Right cardiac atrium (tissue), 5 donors: ENCODE measurements around the gene ARID3B. TPM values are rescaled to one million over a fixed set of nuclear protein-coding genes. Genes with fewer than 3 reads are reported as not detected.
A peak's percentile ranks its signal among the peaks of the same experiment; 100 is the strongest.
"Not testable (repeated sequence)": the region's sequence is repeated elsewhere in the genome, so short reads cannot be mapped to it uniquely, and the experiment has no call there.

Experiments used
- ATAC-seq, 2 donors: fragments of 200-7000 bp; cut with Tn5 transposase; one replicate each; pipeline versions ENCODE4 v1.8.0 to v1.9.1; 2020; ENCODE audit warnings: moderate library complexity in 2 of 2, mild to moderate bottlenecking in 1 of 2
- DNase-seq, 3 donors: peaks; one replicate each; pipeline ENCODE4 v3.0.0-alpha.2; 2020
- H3K27ac ChIP-seq: one replicate; pipeline ENCODE4 v1.5.1; 2013; ENCODE audit warnings: mild to moderate bottlenecking, low read length, control low read depth, moderate library complexity
- H3K27me3 ChIP-seq: one replicate; pipeline ENCODE4 v1.6.1; 2013; ENCODE audit not compliant: control insufficient read depth, insufficient read depth
- H3K4me1 ChIP-seq: one replicate; pipeline ENCODE4 v1.6.1; 2013; ENCODE audit warnings: low read length; ENCODE audit not compliant: control insufficient read depth, insufficient read depth
- H3K4me3 ChIP-seq: one replicate; pipeline ENCODE4 v1.5.1; 2013; ENCODE audit warnings: low read length, control low read depth
- H3K9me3 ChIP-seq: one replicate; pipeline ENCODE4 v1.6.1; 2013; ENCODE audit warnings: low read length; ENCODE audit not compliant: control insufficient read depth
- WGBS: extraction: QIAGEN DNeasy Blood & Tissue Kit; methylation state at CpG from one replicate; pipeline ENCODE4 v1.1.7; 2013; 5-methylcytosine and 5-hydroxymethylcytosine counted together
- intact Hi-C, 4 donors: fragments of 100-400 bp; cut with DNase I; formaldehyde crosslinking; loops; one replicate each; pipeline versions ENCODE4 v1.11.0 to v1.14.0; 2022 to 2023
- polyA plus RNA-seq: library from polyadenylated mRNA; stranded (reverse); fragments of 200-250 nt; gene quantifications from one replicate; pipeline ENCODE4 v1.2.3, GENCODE V29; 2013
- total RNA-seq, 4 donors: library from RNA; stranded (reverse); fragmentation: NEBNext Ultra II Directional; extraction: Animal tissue kit (Norgen Biotek cat#: 25700); gene quantifications; one replicate each; pipeline ENCODE4 v1.2.1, GENCODE V29; 2021
- donor health status: healthy with polysubstance abuse.
- donor health status: DM: no; HTN: yes; CAD: no.
- donor health status: DM: no; HTN: no; CAD: no.
- donor health status: DM: no; HTN: yes; CAD: no; lungs with severe emphysema.
- donor health status: DM: yes; HTN: yes; CAD: no.

Gene ARID3B
- total and polyA plus RNA-seq, 5 donors: 2.1 to 3.8 (median 2.3) TPM

GRCh38 chr15:74628949-74629348 is 87.9 kb downstream of the ARID3B start:
- Histone ChIP-seq H3K4me1 (no peaks in the 10 kb centered on the region), H3K4me3 (no peak overlapping the region), H3K27me3 (no peaks in the 10 kb centered on the region), H3K27ac (no peak overlapping the region), H3K9me3 (no peaks in the 10 kb centered on the region)
- WGBS: 53% methylated on average over 5 of the region's 5 CpGs
- DNase-seq (peak in 1 of 3 donors; percentile 33), ATAC-seq (no peak)
- intact Hi-C loops: loop anchor here in 2 of 4 donors (10.0 kb wide), 1 partner anchor 254 kb away; no protein-coding TSS in a partner anchor

GRCh38 chr15:74629696-74630095 is 88.7 kb downstream of the ARID3B start:
- not testable (repeated sequence) for ATAC-seq, H3K9me3 ChIP-seq
- intact Hi-C loops: loop anchor here (5.0 to 10.0 kb wide), 5 partner anchors 138 to 325 kb away; partner anchors contain the start of gene RPP25 (in 1 of the 4)

GRCh38 chr15:74630284-74631086 is 89.5 kb downstream of the ARID3B start:
- no peaks in the 10 kb centered on the region for H3K9me3 ChIP-seq
- no peaks in the 10 kb centered on the region for H3K4me1 ChIP-seq
- DNase-seq: peak in 1 of 3 donors; percentile 62
- H3K4me3 ChIP-seq: no peak overlapping the region
- intact Hi-C loops: loop anchor here in 3 of 4 donors (5.0 to 10.0 kb wide), 5 partner anchors 137 to 324 kb away; partner anchors contain the start of gene RPP25 (in 1 of the 3)
- 64% methylated on average over 6 of the region's 6 CpGs for WGBS
- no peaks in the 10 kb centered on the region for H3K27me3 ChIP-seq
- ATAC-seq: no peak
- no peak overlapping the region for H3K27ac ChIP-seq

More at GRCh38 chr15:74629696-74630095, 88.7 kb downstream of the ARID3B start:
- H3K4me3 ChIP-seq, H3K4me1 ChIP-seq, H3K27ac ChIP-seq, H3K27me3 ChIP-seq: not testable (repeated sequence)
- 75% methylated on average over 10 of the region's 10 CpGs for WGBS
- DNase-seq: peak in 1 of 3 donors; percentile 42

GRCh38 chr15:74631087-74631385 is 90.0 kb downstream of the ARID3B start:
- H3K9me3 ChIP-seq: no peaks in the 10 kb centered on the region
- H3K4me1 ChIP-seq: no peaks in the 10 kb centered on the region
- peak in 1 of 3 donors; percentile 25 for DNase-seq
- no peak for ATAC-seq
- no peak overlapping the region for H3K4me3 ChIP-seq
- no peak overlapping the region for H3K27ac ChIP-seq
- no peaks in the 10 kb centered on the region for H3K27me3 ChIP-seq
- intact Hi-C loops: loop anchor here in 3 of 4 donors (5.0 to 10.0 kb wide), 5 partner anchors 136 to 324 kb away; partner anchors contain the start of gene RPP25 (in 1 of the 3)
- 58% methylated on average over 3 of the region's 3 CpGs for WGBS

GRCh38 chr15:74631408-74631807 is 90.4 kb downstream of the ARID3B start:
- WGBS: 61% methylated on average over 3 of the region's 3 CpGs
- intact Hi-C loops: loop anchor here in 3 of 4 donors (5.0 to 10.0 kb wide), 5 partner anchors 136 to 323 kb away; partner anchors contain the start of gene RPP25 (in 1 of the 3)
- ATAC-seq: no peak

GRCh38 chr15:74631935-74632560 is 91.0 kb downstream of the ARID3B start:
- no peak overlapping the region for H3K27ac ChIP-seq
- DNase-seq (peak; percentile 66 to 88 (median 83)), ATAC-seq (peak; percentile 32 to 49)
- no peaks in the 10 kb centered on the region for H3K9me3 ChIP-seq
- intact Hi-C loops: loop anchor here in 3 of 4 donors (5.0 to 10.0 kb wide), 5 partner anchors 135 to 323 kb away; partner anchors contain the start of gene RPP25 (in 1 of the 3)
- H3K27me3 ChIP-seq: no peaks in the 10 kb centered on the region
- H3K4me1 ChIP-seq: no peaks in the 10 kb centered on the region
- no peak overlapping the region for H3K4me3 ChIP-seq
- 66% methylated on average over 8 of the region's 8 CpGs for WGBS

More at GRCh38 chr15:74631408-74631807, 90.4 kb downstream of the ARID3B start:
- H3K27ac ChIP-seq: no peak overlapping the region
- DNase-seq: peak in 1 of 3 donors; percentile 59
- no peaks in the 10 kb centered on the region for H3K4me1 ChIP-seq
- H3K27me3 ChIP-seq: no peaks in the 10 kb centered on the region
- H3K4me3 ChIP-seq: no peak overlapping the region
- H3K9me3 ChIP-seq: no peaks in the 10 kb centered on the region

- H3K27me3 ChIP-seq: no peaks in the 10 kb centered on the region
- H3K9me3 ChIP-seq: no peaks in the 10 kb centered on the region
- H3K4me1 ChIP-seq: no peaks in the 10 kb centered on the region
- peak in 1 of 3 donors; percentile 21 for DNase-seq
- H3K27ac ChIP-seq: no peak overlapping the region
- ATAC-seq: no peak
- intact Hi-C loops: loop anchor here in 3 of 4 donors (5.0 to 10.0 kb wide), 5 partner anchors 135 to 322 kb away; partner anchors contain the start of gene RPP25 (in 1 of the 3)
- 84% methylated on average over 9 of the region's 9 CpGs for WGBS
- no peak overlapping the region for H3K4me3 ChIP-seq
These were observed 91.6 kb downstream of the ARID3B start for GRCh38 chr15:74632601-74633000.

- no peak for DNase-seq
- H3K27me3 ChIP-seq: no peaks in the 10 kb centered on the region
- intact Hi-C loops: loop anchor here (2.0 to 10.0 kb wide), 6 partner anchors 134 to 321 kb away; partner anchors contain the start of gene RPP25 (in 1 of the 4)
- no peaks in the 10 kb centered on the region for H3K4me1 ChIP-seq
- no peak for ATAC-seq
- H3K27ac ChIP-seq: no peak overlapping the region
- WGBS: 64% methylated on average over 2 of the region's 2 CpGs
- no peak overlapping the region for H3K4me3 ChIP-seq
- H3K9me3 ChIP-seq: no peaks in the 10 kb centered on the region
These were observed 92.8 kb downstream of the ARID3B start for GRCh38 chr15:74633781-74634180.

- intact Hi-C loops: loop anchor here (2.0 to 10.0 kb wide), 5 partner anchors 132 to 320 kb away; partner anchors contain the start of gene RPP25 (in 1 of the 4)
- no peak overlapping the region for H3K27ac ChIP-seq
- no peaks in the 10 kb centered on the region for H3K9me3 ChIP-seq
- WGBS: 25% methylated on average over 5 of the region's 5 CpGs
- H3K4me3 ChIP-seq: no peak overlapping the region
- peak; percentile 55 to 79 (median 75) for DNase-seq
- H3K4me1 ChIP-seq: no peaks in the 10 kb centered on the region
- no peaks in the 10 kb centered on the region for H3K27me3 ChIP-seq
- peak; percentile 58 to 72 for ATAC-seq
These were observed 94.2 kb downstream of the ARID3B start for GRCh38 chr15:74635228-74635627.

- Histone ChIP-seq H3K27me3 (no peaks in the 10 kb centered on the region), H3K27ac (no peak overlapping the region), H3K9me3 (no peaks in the 10 kb centered on the region), H3K4me1 (peaks cover 3% of the 10 kb centered on the region), H3K4me3 (no peak overlapping the region)
- ATAC-seq (no peak), DNase-seq (no peak)
- intact Hi-C loops: loop anchor here in 2 of 4 donors (5.0 to 10.0 kb wide), 4 partner anchors 130 to 318 kb away; partner anchors contain the start of gene RPP25 (in 1 of the 2)
- WGBS: 78% methylated on average over 1 of the region's 1 CpG
These were observed 96.0 kb downstream of the ARID3B start for GRCh38 chr15:74636984-74637383.
